HFF-Myc (cell line): ENCODE measurements around the gene GPR162.

Experiments used
- DNase-seq: peaks from one replicate; pipeline ENCODE4 v3.0.0-alpha.2; 2011; ENCODE audit warnings: low read depth; ENCODE audit errors: extremely low read depth
- H3K4me3 ChIP-seq: replicated peaks from 2 replicates; pipeline ENCODE4 v1.5.1; 2011; ENCODE audit warnings: low read depth, mild to moderate bottlenecking, control low read depth, low read length
- TF ChIP-seq, protein P1 (sequence below): IDR thresholded peaks from 2 replicates; pipeline ENCODE4 v1.5.1; 2012; ENCODE audit warnings: mild to moderate bottlenecking, low read depth, low read length, control low read depth; ENCODE audit errors: missing control alignments

Gene GPR162

DNA sequence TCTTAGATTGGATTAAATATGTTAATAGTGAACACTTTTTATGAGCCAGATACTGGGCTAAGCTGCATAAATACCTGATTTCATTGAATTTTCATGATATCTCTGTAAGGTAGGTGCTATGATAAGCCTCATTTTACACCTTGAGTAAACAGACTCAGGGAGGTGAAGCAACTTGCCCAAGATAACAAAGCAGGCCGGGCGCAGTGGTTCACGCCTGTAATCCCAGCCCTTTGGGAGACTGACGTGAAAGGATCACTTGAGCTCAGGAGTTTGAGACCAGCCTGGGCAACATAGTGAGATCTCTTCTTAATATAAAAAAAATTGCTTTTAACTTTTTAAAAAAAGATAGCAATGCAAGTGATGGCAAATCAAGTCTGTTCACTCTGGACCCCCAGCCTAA is 20.5 kb downstream of the GPR162 start:
- no peak overlapping the region for H3K4me3 ChIP-seq
- no peak for DNase-seq
- TF ChIP-seq, protein P1, sequence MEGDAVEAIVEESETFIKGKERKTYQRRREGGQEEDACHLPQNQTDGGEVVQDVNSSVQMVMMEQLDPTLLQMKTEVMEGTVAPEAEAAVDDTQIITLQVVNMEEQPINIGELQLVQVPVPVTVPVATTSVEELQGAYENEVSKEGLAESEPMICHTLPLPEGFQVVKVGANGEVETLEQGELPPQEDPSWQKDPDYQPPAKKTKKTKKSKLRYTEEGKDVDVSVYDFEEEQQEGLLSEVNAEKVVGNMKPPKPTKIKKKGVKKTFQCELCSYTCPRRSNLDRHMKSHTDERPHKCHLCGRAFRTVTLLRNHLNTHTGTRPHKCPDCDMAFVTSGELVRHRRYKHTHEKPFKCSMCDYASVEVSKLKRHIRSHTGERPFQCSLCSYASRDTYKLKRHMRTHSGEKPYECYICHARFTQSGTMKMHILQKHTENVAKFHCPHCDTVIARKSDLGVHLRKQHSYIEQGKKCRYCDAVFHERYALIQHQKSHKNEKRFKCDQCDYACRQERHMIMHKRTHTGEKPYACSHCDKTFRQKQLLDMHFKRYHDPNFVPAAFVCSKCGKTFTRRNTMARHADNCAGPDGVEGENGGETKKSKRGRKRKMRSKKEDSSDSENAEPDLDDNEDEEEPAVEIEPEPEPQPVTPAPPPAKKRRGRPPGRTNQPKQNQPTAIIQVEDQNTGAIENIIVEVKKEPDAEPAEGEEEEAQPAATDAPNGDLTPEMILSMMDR = no peak

DNA sequence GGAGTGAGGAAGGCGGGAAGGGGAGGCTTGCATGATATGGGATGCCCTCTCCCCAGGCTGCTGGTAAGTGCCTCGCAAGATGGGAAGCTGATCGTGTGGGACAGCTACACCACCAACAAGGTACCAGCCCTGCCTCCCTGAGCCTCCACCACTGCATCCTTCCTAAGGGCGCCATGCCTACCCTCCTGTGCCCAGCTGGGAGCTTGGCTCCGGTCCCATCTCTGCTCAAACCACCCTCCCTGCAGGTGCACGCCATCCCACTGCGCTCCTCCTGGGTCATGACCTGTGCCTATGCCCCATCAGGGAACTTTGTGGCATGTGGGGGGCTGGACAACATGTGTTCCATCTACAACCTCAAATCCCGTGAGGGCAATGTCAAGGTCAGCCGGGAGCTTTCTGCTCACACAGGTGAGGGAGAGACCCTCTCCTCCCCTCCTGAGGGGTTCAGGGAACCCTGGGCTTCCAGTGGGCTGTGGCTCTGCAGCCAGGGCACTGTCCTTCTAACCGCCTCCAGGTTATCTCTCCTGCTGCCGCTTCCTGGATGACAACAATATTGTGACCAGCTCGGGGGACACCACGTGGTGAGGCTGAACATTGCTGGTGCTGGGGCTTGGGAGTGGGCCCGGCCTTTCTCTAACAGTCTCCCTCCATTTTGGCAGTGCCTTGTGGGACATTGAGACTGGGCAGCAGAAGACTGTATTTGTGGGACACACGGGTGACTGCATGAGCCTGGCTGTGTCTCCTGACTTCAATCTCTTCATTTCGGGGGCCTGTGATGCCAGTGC is 21.7 kb downstream of the GPR162 start:
- no peak overlapping the region for H3K4me3 ChIP-seq
- TF ChIP-seq, protein P1 = no peak
- DNase-seq = no peak

DNA sequence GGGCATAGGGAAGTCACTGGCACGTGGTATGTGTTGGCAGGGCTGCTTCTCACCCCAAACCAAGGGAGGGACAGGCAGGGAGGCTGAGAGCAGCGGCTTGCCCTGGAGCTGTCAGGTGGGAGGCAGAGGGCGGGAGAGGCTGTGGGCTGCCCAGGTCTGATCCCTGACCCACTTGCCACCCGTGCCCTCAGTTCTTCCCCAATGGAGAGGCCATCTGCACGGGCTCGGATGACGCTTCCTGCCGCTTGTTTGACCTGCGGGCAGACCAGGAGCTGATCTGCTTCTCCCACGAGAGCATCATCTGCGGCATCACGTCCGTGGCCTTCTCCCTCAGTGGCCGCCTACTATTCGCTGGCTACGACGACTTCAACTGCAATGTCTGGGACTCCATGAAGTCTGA is 23.8 kb downstream of the GPR162 start:
- no peak overlapping the region for H3K4me3 ChIP-seq
- TF ChIP-seq, protein P1 = no peak
- DNase-seq = no peak

DNA sequence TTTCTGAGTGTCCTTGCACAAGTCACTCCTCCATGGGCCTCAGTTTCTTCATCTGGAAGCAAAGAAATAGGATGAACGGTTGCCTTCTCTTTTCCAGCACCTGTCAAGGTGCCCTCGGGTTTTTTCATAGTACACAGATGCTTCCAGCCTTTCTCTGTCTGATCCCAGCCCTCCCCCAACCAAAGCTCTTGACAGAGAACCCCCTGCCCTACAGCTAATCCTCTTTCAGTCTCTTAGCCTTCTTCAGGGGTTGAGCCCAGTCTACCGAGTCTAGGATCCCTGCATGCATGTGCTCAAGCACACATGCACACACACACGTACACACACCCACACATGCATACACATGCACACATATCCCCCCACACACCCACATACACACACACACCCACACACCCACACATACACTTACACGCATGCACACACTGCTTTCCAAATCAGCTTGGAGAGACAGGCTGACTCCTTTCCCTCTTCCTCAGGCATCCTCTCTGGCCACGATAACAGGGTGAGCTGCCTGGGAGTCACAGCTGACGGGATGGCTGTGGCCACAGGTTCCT is 24.8 kb downstream of the GPR162 start:
- DNase-seq = no peak
- H3K4me3 ChIP-seq = no peak overlapping the region
- TF ChIP-seq, protein P1 = no peak

DNA sequence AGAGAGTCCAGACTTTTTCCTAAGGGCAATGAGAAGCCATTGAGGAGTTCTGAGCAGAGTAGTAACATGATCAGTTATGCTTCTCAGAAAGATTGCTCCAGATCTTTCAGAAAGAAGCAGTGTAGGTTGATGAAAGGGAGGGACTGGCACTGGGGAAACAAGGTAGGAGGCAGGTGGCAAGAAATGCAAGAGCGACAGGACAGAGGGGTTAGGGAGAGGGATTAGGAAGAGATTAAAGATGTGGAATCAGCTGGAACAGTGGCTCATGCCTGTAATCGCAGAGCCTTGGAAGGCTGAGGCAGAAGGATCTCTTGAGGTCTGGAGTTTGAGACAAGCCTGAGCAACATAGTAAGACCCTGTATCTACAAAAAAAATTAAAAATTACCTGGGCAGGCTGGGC is 26.1 kb downstream of the GPR162 start:
- TF ChIP-seq, protein P1 = no peak
- no peak for DNase-seq
- no peak overlapping the region for H3K4me3 ChIP-seq

DNA sequence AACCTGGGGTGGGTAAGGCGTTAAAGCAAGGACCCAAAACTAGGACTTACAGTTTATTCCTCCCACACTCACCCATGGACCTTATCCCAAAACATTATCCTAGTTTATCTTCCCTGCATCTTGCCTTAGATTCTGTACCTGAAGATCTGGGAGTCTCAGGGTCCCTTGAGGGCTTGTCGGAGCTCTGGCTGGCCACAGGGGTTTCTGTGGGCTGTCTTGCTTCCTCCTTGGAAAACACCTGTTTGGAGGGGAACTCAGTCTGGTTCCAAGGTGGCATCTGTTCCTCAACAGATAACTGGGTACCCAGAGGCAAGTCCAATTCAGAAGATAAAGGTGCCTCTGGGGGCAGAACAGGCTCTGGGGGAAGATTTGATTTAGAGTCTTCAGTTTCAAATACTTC is 27.8 kb downstream of the GPR162 start:
- no peak for DNase-seq
- TF ChIP-seq, protein P1 = no peak
- H3K4me3 ChIP-seq = peak overlapping the region; percentile 69
